SK-N-SH (cell line): ENCODE results near the gene CNTNAP5. TPM values are rescaled to one million over a fixed set of nuclear protein-coding genes. Genes with fewer than 3 reads are reported as not detected.

Source experiments
- CTCF ChIA-PET: fragments of 300-600, 350-600 bp; formaldehyde crosslinking; extraction: SDS; loops from one replicate; lab custom pipeline; 2021; lab: Yijun Ruan, JAX
- POLR2A ChIA-PET: fragments of 350-600 bp; sonication (Branson Sonifier 250); formaldehyde crosslinking; extraction: SDS; loops from one replicate; lab custom pipeline; 2020; ENCODE audit warnings: antibody characterized with exemption, inconsistent platforms; lab: Yijun Ruan, JAX
- DNase-seq: peaks from one replicate; pipeline ENCODE4 v3.0.0; 2012
- H2AFZ ChIP-seq: fragments of 200-600 bp; sonication (generic); 2 replicates; pipeline ENCODE4 v1.8.1; 2016; ENCODE audit warnings: antibody characterized with exemption, mild to moderate bottlenecking, low read depth
- H3F3A ChIP-seq: fragments of 200-600 bp; sonication (generic); replicated peaks from 2 replicates; pipeline ENCODE3; 2016; ENCODE audit warnings: antibody characterized with exemption, mild to moderate bottlenecking; ENCODE audit not compliant: insufficient read depth
- H3K27ac ChIP-seq, 2 experiments: fragments of 200-500 bp in 1 of 2; fragments of 200-600 bp in 1 of 2; sonication (Bioruptor generic) in 1 of 2; sonication (generic), shearing (Covaris generic) in 1 of 2; 2 replicates each; pipeline versions ENCODE4 v1.5.1 to v1.6.1; 2014 to 2016; ENCODE audit warnings: low read depth in 2 of 2, inconsistent platforms in 1 of 2, low read length in 1 of 2, mild to moderate bottlenecking in 1 of 2, mixed read lengths in 1 of 2
- H3K27me3 ChIP-seq: fragments of 200-600 bp; sonication (generic), shearing (Covaris generic); 2 replicates; pipeline ENCODE4 v1.6.1; 2016; ENCODE audit warnings: mixed run types; ENCODE audit not compliant: insufficient read depth
- H3K36me3 ChIP-seq, 2 experiments: fragments of 200-500 bp in 1 of 2; fragments of 200-600 bp in 1 of 2; sonication (Bioruptor generic) in 1 of 2; sonication (generic) in 1 of 2; replicated peaks in 1 of 2; 2 replicates each; pipeline versions ENCODE3 to v1.5.1; 2014 to 2016; ENCODE audit warnings: low read length in 1 of 2, mild to moderate bottlenecking in 1 of 2; ENCODE audit not compliant: insufficient read depth in 2 of 2, control insufficient read depth in 1 of 2
- H3K4me1 ChIP-seq, 2 experiments: fragments of 200-500 bp in 1 of 2; fragments of 200-600 bp in 1 of 2; sonication (Bioruptor generic) in 1 of 2; sonication (generic), shearing (Covaris generic) in 1 of 2; 2 replicates each; pipeline versions ENCODE4 v1.5.1 to v1.6.1; 2014 to 2016; ENCODE audit warnings: low read depth in 1 of 2, low read length in 1 of 2, mixed run types in 1 of 2; ENCODE audit not compliant: insufficient read depth in 2 of 2, control insufficient read depth in 1 of 2
- H3K4me2 ChIP-seq: fragments of 200-600 bp; sonication (generic), shearing (Covaris generic); 2 replicates; pipeline ENCODE4 v1.6.1; 2017; ENCODE audit warnings: mixed run types
- H3K4me3 ChIP-seq, 2 experiments: fragments of 200-500 bp in 1 of 2; fragments of 200-600 bp in 1 of 2; sonication (Bioruptor generic) in 1 of 2; sonication (generic), shearing (Covaris generic) in 1 of 2; 2 replicates each; pipeline versions ENCODE4 v1.5.1 to v1.8.1; 2014 to 2016; ENCODE audit warnings: low read depth in 2 of 2, inconsistent platforms in 1 of 2, low read length in 1 of 2, mild to moderate bottlenecking in 1 of 2, mixed read lengths in 1 of 2, moderate library complexity in 1 of 2
- H3K79me2 ChIP-seq: fragments of 200-600 bp; sonication (generic); 2 replicates; pipeline ENCODE4 v1.8.1; 2017; ENCODE audit warnings: mild to moderate bottlenecking; ENCODE audit not compliant: insufficient read depth
- H3K9ac ChIP-seq: fragments of 200-600 bp; sonication (generic); 2 replicates; pipeline ENCODE4 v1.6.1; 2017; ENCODE audit warnings: mixed run types
- H3K9me2 ChIP-seq: fragments of 200-600 bp; sonication (generic); 2 replicates; pipeline ENCODE4 v1.6.1; 2017; ENCODE audit warnings: mixed run types
- H3K9me3 ChIP-seq: fragments of 200-600 bp; sonication (generic); 2 replicates; pipeline ENCODE4 v1.6.1; 2017; ENCODE audit warnings: mixed run types, mild to moderate bottlenecking, moderate library complexity
- H4K20me1 ChIP-seq: fragments of 200-600 bp; sonication (generic); 2 replicates; pipeline ENCODE4 v1.6.1; 2017; ENCODE audit warnings: mild to moderate bottlenecking, mixed run types; ENCODE audit not compliant: insufficient read depth
- CHD2 ChIP-seq: fragments of 150-350 bp; IDR thresholded peaks from 2 replicates; pipeline ENCODE4 v1.6.1; 2018; ENCODE audit warnings: low read length; ENCODE audit not compliant: partially characterized antibody
- ELF1 ChIP-seq: IDR thresholded peaks from 2 replicates; pipeline ENCODE4 v1.4.0; 2012
- EP300 ChIP-seq, 2 experiments: IDR thresholded peaks; 2 replicates each; pipeline versions ENCODE4 v1.4.0 to v1.6.1; 2012; ENCODE audit warnings: borderline replicate concordance in 1 of 2, low read depth in 1 of 2, low read length in 1 of 2
- EZH2phosphoT487 ChIP-seq: fragments of 200-600 bp; sonication (generic); IDR thresholded peaks from 2 replicates; pipeline ENCODE4 v1.6.1; 2017; ENCODE audit warnings: low read depth, mixed run types, mild to moderate bottlenecking, antibody characterized with exemption, moderate library complexity, borderline replicate concordance
- JUND ChIP-seq: IDR thresholded peaks from 2 replicates; pipeline ENCODE4 v1.4.0; 2012
- MEF2A ChIP-seq: IDR thresholded peaks from 2 replicates; pipeline ENCODE4 v1.4.0; 2012; ENCODE audit warnings: low read depth, borderline replicate concordance
- MXI1 ChIP-seq: IDR thresholded peaks from 2 replicates; pipeline ENCODE4 v1.6.1; 2012; ENCODE audit warnings: mild to moderate bottlenecking, low read depth, low read length, improper control_type of control experiment
- NRF1 ChIP-seq: IDR thresholded peaks from 2 replicates; pipeline ENCODE4 v1.6.1; 2012; ENCODE audit warnings: low read depth, mild to moderate bottlenecking, low read length
- POLR2AphosphoS5 ChIP-seq: IDR thresholded peaks from 2 replicates; pipeline ENCODE4 v1.6.1; 2012; ENCODE audit warnings: low read depth, low read length
- RCOR1 ChIP-seq: fragments of 150-350 bp; IDR thresholded peaks from 2 replicates; pipeline ENCODE4 v1.6.1; 2017; ENCODE audit warnings: antibody characterized with exemption, low read length
- RXRA ChIP-seq: IDR thresholded peaks from 2 replicates; pipeline ENCODE4 v1.4.0; 2012; ENCODE audit warnings: low read depth, mild to moderate bottlenecking, borderline replicate concordance
- TAF1 ChIP-seq: IDR thresholded peaks from 2 replicates; pipeline ENCODE4 v1.6.1; 2012; ENCODE audit warnings: low read depth, mild to moderate bottlenecking, low read length, moderate library complexity, borderline replicate concordance
- TCF12 ChIP-seq: IDR thresholded peaks from 2 replicates; pipeline ENCODE4 v1.4.0; 2012
- TEAD4 ChIP-seq: IDR thresholded peaks from 2 replicates; pipeline ENCODE4 v1.4.0; 2012; ENCODE audit warnings: mild to moderate bottlenecking, borderline replicate concordance; ENCODE audit not compliant: insufficient read depth
- WGBS: methylation state at CpG from one replicate; pipeline ENCODE4 v1.1.6; 2017; ENCODE audit warnings: low lambda C conversion rate; 5-methylcytosine and 5-hydroxymethylcytosine counted together
- polyA plus RNA-seq, 3 experiments: library from polyadenylated mRNA; depleted of rRNA; stranded (reverse); fragments of >200 nt; gene quantifications; 2 replicates each; pipeline ENCODE4 v1.2.3, GENCODE V29; 2012
- TF ChIP-seq, protein P1 (sequence below): fragments of 150-350 bp; IDR thresholded peaks from 2 replicates; pipeline ENCODE4 v1.6.1; 2016; ENCODE audit warnings: mild to moderate bottlenecking, low read depth, low read length
- TF ChIP-seq, protein P2 (sequence below): IDR thresholded peaks from 2 replicates; pipeline ENCODE4 v1.6.1; 2012; ENCODE audit warnings: mild to moderate bottlenecking, low read depth, low read length, moderate library complexity
- TF ChIP-seq, protein P3 (sequence below): IDR thresholded peaks from 2 replicates; pipeline ENCODE4; 2012
- TF ChIP-seq, protein P4 (sequence below): IDR thresholded peaks from 2 replicates; pipeline ENCODE4 v1.4.0; 2012; ENCODE audit warnings: low read depth, borderline replicate concordance

The CNTNAP5 gene
- polyA plus RNA-seq, 1 of the 3 experiments (the other 2 are of a cell fraction) = 0.08 TPM

DNA sequence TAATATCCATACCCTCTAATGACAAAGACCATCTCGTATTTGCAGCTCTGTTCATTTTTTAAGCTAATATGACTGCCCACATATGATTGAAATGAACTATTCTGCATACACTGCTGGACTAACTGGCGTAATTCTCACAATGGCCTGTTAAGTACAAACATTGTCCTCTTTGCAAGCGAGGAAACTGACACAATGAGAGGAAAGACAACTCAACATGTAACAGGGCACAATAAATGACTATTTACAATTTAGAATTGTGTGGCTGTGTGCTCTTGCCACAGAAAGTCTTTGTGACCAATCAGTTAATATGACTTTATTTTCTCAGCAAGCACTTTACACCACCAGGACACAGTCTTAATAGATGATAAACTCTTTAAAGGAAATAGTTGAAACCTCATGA is 498.0 kb downstream of the CNTNAP5 start:
- H3K4me2 ChIP-seq = no peak overlapping the region
- no peaks in the 10 kb centered on the region for H3K36me3 ChIP-seq
- WGBS = 7% methylated on average over 3 of the region's 3 CpGs
- H3K27ac ChIP-seq = no peak overlapping the region
- no peaks in the 10 kb centered on the region for H4K20me1 ChIP-seq
- H2AFZ ChIP-seq = no peak overlapping the region
- H3K27me3 ChIP-seq = no peaks in the 10 kb centered on the region
- H3K79me2 ChIP-seq = no peaks in the 10 kb centered on the region
- H3K4me1 ChIP-seq = no peaks in the 10 kb centered on the region
- TF ChIP-seq MEF2A (no peak), JUND (no peak), CHD2 (no peak), ELF1 (no peak), MXI1 (no peak), POLR2AphosphoS5 (no peak), TCF12 (no peak)
- TF ChIP-seq, protein P1, sequence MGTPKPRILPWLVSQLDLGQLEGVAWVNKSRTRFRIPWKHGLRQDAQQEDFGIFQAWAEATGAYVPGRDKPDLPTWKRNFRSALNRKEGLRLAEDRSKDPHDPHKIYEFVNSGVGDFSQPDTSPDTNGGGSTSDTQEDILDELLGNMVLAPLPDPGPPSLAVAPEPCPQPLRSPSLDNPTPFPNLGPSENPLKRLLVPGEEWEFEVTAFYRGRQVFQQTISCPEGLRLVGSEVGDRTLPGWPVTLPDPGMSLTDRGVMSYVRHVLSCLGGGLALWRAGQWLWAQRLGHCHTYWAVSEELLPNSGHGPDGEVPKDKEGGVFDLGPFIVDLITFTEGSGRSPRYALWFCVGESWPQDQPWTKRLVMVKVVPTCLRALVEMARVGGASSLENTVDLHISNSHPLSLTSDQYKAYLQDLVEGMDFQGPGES = no peak
- TF ChIP-seq, protein P2, sequence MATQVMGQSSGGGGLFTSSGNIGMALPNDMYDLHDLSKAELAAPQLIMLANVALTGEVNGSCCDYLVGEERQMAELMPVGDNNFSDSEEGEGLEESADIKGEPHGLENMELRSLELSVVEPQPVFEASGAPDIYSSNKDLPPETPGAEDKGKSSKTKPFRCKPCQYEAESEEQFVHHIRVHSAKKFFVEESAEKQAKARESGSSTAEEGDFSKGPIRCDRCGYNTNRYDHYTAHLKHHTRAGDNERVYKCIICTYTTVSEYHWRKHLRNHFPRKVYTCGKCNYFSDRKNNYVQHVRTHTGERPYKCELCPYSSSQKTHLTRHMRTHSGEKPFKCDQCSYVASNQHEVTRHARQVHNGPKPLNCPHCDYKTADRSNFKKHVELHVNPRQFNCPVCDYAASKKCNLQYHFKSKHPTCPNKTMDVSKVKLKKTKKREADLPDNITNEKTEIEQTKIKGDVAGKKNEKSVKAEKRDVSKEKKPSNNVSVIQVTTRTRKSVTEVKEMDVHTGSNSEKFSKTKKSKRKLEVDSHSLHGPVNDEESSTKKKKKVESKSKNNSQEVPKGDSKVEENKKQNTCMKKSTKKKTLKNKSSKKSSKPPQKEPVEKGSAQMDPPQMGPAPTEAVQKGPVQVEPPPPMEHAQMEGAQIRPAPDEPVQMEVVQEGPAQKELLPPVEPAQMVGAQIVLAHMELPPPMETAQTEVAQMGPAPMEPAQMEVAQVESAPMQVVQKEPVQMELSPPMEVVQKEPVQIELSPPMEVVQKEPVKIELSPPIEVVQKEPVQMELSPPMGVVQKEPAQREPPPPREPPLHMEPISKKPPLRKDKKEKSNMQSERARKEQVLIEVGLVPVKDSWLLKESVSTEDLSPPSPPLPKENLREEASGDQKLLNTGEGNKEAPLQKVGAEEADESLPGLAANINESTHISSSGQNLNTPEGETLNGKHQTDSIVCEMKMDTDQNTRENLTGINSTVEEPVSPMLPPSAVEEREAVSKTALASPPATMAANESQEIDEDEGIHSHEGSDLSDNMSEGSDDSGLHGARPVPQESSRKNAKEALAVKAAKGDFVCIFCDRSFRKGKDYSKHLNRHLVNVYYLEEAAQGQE = no peak
- no peak overlapping the region for H3K9ac ChIP-seq
- no peaks in the 10 kb centered on the region for H3K9me2 ChIP-seq
- ChIA-PET POLR2A (no interaction called here), CTCF (no interaction called here)
- H3K9me3 ChIP-seq = no peaks in the 10 kb centered on the region
- DNase-seq = no peak
- no peak overlapping the region for H3K4me3 ChIP-seq
- no peaks in the 10 kb centered on the region for H3F3A ChIP-seq

DNA sequence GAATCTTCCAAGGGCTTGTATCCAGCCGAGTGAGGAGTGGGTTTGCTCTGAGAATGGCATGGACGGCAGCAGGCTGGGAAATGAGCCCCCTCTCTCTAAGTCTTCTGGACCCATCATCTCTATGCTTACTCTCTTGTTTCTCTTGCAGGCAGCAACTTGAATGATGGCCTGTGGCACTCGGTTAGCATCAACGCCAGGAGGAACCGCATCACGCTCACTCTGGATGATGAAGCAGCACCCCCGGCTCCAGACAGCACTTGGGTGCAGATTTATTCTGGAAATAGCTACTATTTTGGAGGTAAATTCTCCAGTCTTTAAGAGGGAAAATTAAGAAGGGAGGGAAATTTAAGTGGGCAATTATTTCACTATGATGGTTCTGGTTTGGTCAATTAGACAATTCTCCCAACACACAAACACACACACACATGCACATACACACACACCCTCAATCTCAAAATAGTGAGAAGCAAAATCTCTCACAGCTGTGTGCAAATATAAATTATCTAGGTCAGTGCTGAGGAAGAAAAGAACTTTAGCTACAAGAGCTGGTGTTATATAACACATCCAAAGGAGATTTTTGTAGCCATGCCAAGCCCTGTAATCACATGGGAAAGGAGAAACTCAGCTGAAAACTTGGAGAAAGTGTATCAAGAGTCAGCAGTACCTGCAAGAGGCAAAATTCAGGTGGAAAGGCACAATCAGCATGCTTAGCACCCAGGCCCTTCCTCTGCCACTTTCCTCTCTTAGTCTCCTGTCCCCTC is 499.2 kb downstream of the CNTNAP5 start:
- POLR2A ChIA-PET = no interaction called here
- CTCF ChIA-PET = interaction anchor here (0.9 kb wide), 1 partner anchor 10 kb away, joined by 3 read pairs; no protein-coding TSS in a partner anchor
- H3K27me3 ChIP-seq = no peaks in the 10 kb centered on the region

More for the DNA sequence above, 499.2 kb downstream of the CNTNAP5 start:
- Histone ChIP-seq H2AFZ (no peak overlapping the region), H3K4me3 (no peak overlapping the region), H4K20me1 (no peaks in the 10 kb centered on the region), H3K9ac (no peak overlapping the region), H3K4me2 (no peak overlapping the region), H3K79me2 (no peaks in the 10 kb centered on the region), H3K36me3 (no peaks in the 10 kb centered on the region), H3K27ac (no peak overlapping the region), H3K9me3 (no peaks in the 10 kb centered on the region), H3K4me1 (no peaks in the 10 kb centered on the region), H3F3A (no peaks in the 10 kb centered on the region)
- WGBS = 52% methylated on average over 7 of the region's 7 CpGs
- DNase-seq = no peak
- TF ChIP-seq TAF1 (no peak), RCOR1 (no peak), MEF2A (no peak), ELF1 (no peak), EP300 (IDR thresholded peaks at IDR 0.05; ENCODE audit: borderline replicate concordance in 1 of 2, low read depth in 1 of 2, low read length in 1 of 2) (no peak), RXRA (no peak), TEAD4 (no peak), EZH2phosphoT487 (no peak), NRF1 (no peak), CHD2 (no peak)
- TF ChIP-seq, protein P3, sequence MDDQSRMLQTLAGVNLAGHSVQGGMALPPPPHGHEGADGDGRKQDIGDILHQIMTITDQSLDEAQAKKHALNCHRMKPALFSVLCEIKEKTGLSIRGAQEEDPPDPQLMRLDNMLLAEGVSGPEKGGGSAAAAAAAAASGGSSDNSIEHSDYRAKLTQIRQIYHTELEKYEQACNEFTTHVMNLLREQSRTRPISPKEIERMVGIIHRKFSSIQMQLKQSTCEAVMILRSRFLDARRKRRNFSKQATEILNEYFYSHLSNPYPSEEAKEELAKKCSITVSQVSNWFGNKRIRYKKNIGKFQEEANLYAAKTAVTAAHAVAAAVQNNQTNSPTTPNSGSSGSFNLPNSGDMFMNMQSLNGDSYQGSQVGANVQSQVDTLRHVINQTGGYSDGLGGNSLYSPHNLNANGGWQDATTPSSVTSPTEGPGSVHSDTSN = no peak
- TF ChIP-seq, protein P4, sequence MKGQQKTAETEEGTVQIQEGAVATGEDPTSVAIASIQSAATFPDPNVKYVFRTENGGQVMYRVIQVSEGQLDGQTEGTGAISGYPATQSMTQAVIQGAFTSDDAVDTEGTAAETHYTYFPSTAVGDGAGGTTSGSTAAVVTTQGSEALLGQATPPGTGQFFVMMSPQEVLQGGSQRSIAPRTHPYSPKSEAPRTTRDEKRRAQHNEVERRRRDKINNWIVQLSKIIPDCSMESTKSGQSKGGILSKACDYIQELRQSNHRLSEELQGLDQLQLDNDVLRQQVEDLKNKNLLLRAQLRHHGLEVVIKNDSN = no peak
- TF ChIP-seq, all 33 proteins: peak for 0
- no peaks in the 10 kb centered on the region for H3K9me2 ChIP-seq
